IPS DF 6.9 (cell line): ENCODE measurements around the gene APOL1.
"Not testable (repeated sequence)": the region's sequence is repeated elsewhere in the genome, so short reads cannot be mapped to it uniquely, and the experiment has no call there.

Experiments
- DNase-seq: peaks from one replicate; pipeline ENCODE4 v3.0.0-alpha.2; 2013; ENCODE audit warnings: low read depth, low spot score
- H3K27ac ChIP-seq: one replicate; pipeline ENCODE4 v1.5.1; 2013; ENCODE audit warnings: low read length, control low read depth
- H3K27me3 ChIP-seq: 2 replicates; pipeline ENCODE4 v1.6.1; 2013; ENCODE audit warnings: mild to moderate bottlenecking, low read length; ENCODE audit not compliant: control insufficient read depth, insufficient read depth
- H3K36me3 ChIP-seq: 2 replicates; pipeline ENCODE4 v1.6.1; 2013; ENCODE audit warnings: low read length; ENCODE audit not compliant: control insufficient read depth, insufficient read depth
- H3K4me1 ChIP-seq: 2 replicates; pipeline ENCODE4 v1.6.1; 2013; ENCODE audit warnings: low read length; ENCODE audit not compliant: control insufficient read depth, insufficient read depth
- H3K4me3 ChIP-seq: 2 replicates; pipeline ENCODE4 v1.5.1; 2013; ENCODE audit warnings: mild to moderate bottlenecking, low read length
- H3K9me3 ChIP-seq: 2 replicates; pipeline ENCODE4 v1.6.1; 2013; ENCODE audit warnings: low read length, inconsistent platforms; ENCODE audit not compliant: control insufficient read depth, insufficient read depth
- WGBS: extraction: QIAGEN DNeasy Blood & Tissue Kit; methylation state at CpG from one replicate; pipeline ENCODE4 v1.1.7; 2013; ENCODE audit warnings: mixed read lengths, missing lambda C conversion rate; ENCODE audit not compliant: insufficient read length, insufficient coverage; 5-methylcytosine and 5-hydroxymethylcytosine counted together

APOL1 gene

GRCh38 chr22:36225333-36225922 is 27.5 kb upstream of the APOL1 start:
- no CpG with 5 or more reads among the region's 9 CpGs for WGBS
- Histone ChIP-seq H3K4me3 (no peak overlapping the region), H3K36me3 (no peaks in the 10 kb centered on the region), H3K4me1 (no peaks in the 10 kb centered on the region; the same call in 1 of the 2 replicates), H3K27me3 (no peaks in the 10 kb centered on the region), H3K27ac (no peak overlapping the region), H3K9me3 (no peaks in the 10 kb centered on the region)
- no peak for DNase-seq

DNA sequence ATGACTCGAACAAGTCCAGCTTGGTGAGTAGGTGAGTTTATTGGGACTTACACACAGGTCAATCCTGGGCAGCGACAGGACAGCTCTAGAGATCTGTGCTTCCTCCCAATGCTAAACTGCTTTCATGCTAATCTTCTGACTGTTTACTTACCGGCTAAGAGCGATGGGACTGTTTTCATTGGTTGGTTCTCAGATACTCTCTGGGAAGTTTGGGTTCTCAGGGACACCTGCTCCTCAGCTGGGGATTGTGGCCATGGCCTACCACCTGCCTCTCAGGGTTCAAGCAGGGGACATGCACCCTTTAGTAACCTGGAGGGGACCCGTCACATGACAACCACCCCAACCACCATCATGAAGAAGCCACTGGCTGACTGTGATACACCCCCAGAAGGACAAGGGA is 26.7 kb upstream of the APOL1 start:
- Histone ChIP-seq H3K4me3 (no peak overlapping the region), H3K4me1 (no peaks in the 10 kb centered on the region; the same call in 1 of the 2 replicates), H3K36me3 (no peaks in the 10 kb centered on the region), H3K27ac (no peak overlapping the region), H3K9me3 (no peaks in the 10 kb centered on the region), H3K27me3 (no peaks in the 10 kb centered on the region)
- WGBS, result no CpG with 5 or more reads among the region's 5 CpGs
- no peak for DNase-seq

DNA sequence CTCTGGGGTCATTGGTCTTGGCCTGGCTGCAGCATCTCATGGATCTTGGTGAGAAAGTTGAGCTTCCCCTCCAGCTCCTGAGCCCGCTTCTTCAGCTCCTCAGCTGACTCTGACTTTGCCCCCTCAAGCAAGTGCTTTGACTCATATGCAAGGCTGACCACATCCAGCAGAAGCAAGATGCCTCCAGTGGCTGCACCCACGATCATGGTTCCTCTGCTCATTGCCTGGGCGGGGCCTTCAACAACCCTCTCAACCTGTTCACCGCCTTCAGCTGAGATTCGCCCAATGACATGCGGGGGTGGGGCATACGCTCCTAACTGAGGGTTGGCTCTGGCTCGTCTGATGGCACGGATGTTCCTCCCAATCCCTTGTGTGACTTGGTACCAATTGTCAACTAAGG is 25.5 kb upstream of the APOL1 start:
- no CpG with 5 or more reads among the region's 9 CpGs for WGBS
- Histone ChIP-seq H3K27ac (no peak overlapping the region), H3K27me3 (no peaks in the 10 kb centered on the region), H3K4me1 (no peaks in the 10 kb centered on the region; the same call in 1 of the 2 replicates), H3K4me3 (no peak overlapping the region), H3K9me3 (no peaks in the 10 kb centered on the region), H3K36me3 (no peaks in the 10 kb centered on the region)
- DNase-seq, result no peak

DNA sequence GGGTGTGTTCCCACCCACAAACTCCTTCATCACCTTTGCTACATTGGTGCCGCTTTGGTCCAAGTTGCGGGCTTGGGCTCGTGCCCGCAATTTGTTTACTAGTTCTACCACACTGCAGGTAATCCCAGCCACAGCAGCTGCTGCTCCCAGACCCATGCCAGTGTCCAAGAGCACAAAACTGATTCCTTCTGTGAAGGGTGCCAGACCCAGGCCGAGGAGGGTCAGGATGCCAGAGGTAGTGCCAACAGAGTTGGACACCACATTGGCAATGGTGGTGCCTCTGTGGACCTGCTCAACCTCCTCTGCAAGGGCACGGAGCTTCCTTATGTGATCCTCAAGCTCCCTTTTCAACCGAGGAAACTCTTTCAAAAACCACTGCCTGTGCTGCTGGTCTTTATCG is 25.1 kb upstream of the APOL1 start:
- Histone ChIP-seq H3K27ac (no peak overlapping the region), H3K36me3 (0 out of 2 replicates have a peak, but pooled peaks cover 2% of the 10 kb centered on the region), H3K4me1 (no peaks in the 10 kb centered on the region; the same call in 1 of the 2 replicates), H3K4me3 (no peak overlapping the region), H3K9me3 (no peaks in the 10 kb centered on the region), H3K27me3 (no peaks in the 10 kb centered on the region)
- no peak for DNase-seq
- no CpG with 5 or more reads among the region's 8 CpGs for WGBS

GRCh38 chr22:36228369-36228768 is 24.6 kb upstream of the APOL1 start:
- not testable (repeated sequence) for H3K27me3 ChIP-seq, H3K27ac ChIP-seq, H3K4me1 ChIP-seq, DNase-seq, H3K36me3 ChIP-seq, H3K4me3 ChIP-seq, H3K9me3 ChIP-seq
- no CpG with 5 or more reads among the region's 1 CpG for WGBS

GRCh38 chr22:36228944-36229343 is 24.0 kb upstream of the APOL1 start:
- WGBS, result no CpG with 5 or more reads among the region's 7 CpGs
- Histone ChIP-seq H3K27me3 (no peaks in the 10 kb centered on the region), H3K4me1 (no peaks in the 10 kb centered on the region), H3K9me3 (no peaks in the 10 kb centered on the region), H3K27ac (no peak overlapping the region), H3K36me3 (0 out of 2 replicates have a peak, but pooled peaks cover 5% of the 10 kb centered on the region), H3K4me3 (no peak overlapping the region)
- no peak for DNase-seq

- not testable (repeated sequence) for H3K36me3 ChIP-seq
These were observed 23.3 kb upstream of the APOL1 start for GRCh38 chr22:36229649-36230048.

DNA sequence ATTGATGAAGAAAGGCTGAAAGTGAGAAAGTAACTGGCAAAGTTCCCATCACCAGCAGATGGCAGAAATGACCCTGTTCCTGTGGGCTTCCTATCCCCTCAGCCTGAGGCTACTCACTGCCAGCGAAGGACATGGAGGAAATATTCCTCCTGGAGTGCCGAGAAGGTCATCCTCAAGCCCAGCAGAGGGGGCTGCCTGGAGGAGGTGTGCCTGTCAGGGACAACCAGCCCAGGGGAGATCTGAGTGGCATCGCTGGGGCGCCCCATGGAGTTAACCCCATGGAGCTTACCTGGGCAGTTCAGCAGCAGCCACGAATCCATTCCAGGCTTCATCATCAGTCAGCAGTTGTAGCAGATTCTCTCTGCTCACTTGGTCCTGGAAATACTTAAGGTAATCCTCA is 21.9 kb upstream of the APOL1 start:
- not testable (repeated sequence) for DNase-seq, H3K4me1 ChIP-seq, H3K27me3 ChIP-seq, H3K36me3 ChIP-seq, H3K4me3 ChIP-seq, H3K27ac ChIP-seq, H3K9me3 ChIP-seq
- no CpG with 5 or more reads among the region's 5 CpGs for WGBS

More at GRCh38 chr22:36229649-36230048, 23.3 kb upstream of the APOL1 start:
- H3K27ac ChIP-seq, H3K27me3 ChIP-seq, H3K4me1 ChIP-seq, H3K4me3 ChIP-seq, DNase-seq, H3K9me3 ChIP-seq: not testable (repeated sequence)
- WGBS, result no CpG with 5 or more reads among the region's 3 CpGs

DNA sequence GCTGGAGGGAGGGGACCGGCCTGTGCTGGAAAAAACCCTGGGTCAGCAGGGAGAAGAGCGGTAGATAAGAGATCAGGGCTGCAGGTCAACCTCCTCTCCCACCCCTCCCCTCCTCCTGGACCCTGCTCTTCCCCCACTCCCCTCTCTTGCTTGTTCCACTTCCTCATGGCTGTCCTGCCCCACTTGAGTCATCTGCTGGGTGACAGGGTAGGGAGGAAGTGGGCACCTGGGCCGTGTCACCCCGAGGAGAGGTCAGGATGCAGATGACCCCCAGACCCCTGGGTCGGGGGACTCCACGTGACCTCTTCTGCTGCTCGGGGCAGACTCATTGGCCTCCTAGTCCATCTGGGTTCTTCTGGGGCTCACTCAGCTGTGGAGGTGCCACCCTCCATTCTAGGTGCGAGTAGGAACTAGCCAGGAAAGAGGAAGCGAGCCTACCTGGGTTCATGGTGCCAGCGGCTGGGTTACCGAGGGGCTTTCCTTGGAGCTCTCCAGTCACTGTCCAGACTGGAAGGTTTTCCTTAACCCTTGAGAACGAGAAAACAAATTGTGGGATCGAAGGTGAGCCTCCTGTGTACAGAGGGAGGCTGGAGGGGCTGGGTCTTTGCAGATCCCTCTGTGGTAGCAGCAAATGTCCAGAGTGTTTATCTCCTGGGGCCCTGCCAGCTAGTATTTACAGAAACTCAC is 20.1 kb upstream of the APOL1 start:
- Histone ChIP-seq H3K27ac (no peak overlapping the region), H3K36me3 (0 out of 2 replicates have a peak, but pooled peaks cover 5% of the 10 kb centered on the region), H3K27me3 (no peaks in the 10 kb centered on the region), H3K4me1 (no peaks in the 10 kb centered on the region), H3K4me3 (no peak overlapping the region), H3K9me3 (no peaks in the 10 kb centered on the region)
- no CpG with 5 or more reads among the region's 13 CpGs for WGBS
- DNase-seq, result no peak

DNA sequence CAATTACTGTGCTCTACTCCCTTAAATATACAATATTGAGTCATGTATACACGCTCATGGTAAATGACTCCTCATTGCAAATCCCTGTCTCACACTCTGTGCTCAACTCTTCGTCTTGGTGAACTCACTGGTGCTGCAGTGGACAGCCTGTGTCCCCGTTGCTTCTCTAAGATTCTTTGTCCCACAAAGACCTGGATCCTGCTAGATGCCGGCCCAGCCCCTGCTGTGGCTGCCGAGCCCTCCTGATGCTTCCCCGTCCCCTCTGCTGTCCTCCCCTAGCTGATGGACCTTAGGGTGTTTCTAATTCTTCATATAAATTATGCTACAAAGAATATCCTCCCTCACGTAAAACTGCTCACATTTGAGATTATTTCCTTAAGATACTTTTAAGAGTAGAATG is 19.1 kb upstream of the APOL1 start:
- Histone ChIP-seq H3K9me3 (no peaks in the 10 kb centered on the region), H3K4me3 (no peak overlapping the region), H3K4me1 (no peaks in the 10 kb centered on the region; the same call in 1 of the 2 replicates), H3K27me3 (no peaks in the 10 kb centered on the region), H3K36me3 (0 out of 2 replicates have a peak, but pooled peaks cover 5% of the 10 kb centered on the region), H3K27ac (no peak overlapping the region)
- WGBS, result no CpG with 5 or more reads among the region's 7 CpGs
- no peak for DNase-seq

GRCh38 chr22:36234213-36234612 is 18.7 kb upstream of the APOL1 start:
- no CpG with 5 or more reads among the region's 2 CpGs for WGBS
- Histone ChIP-seq H3K27ac (no peak overlapping the region), H3K27me3 (no peaks in the 10 kb centered on the region), H3K4me3 (no peak overlapping the region), H3K4me1 (no peaks in the 10 kb centered on the region; the same call in 1 of the 2 replicates), H3K36me3 (0 out of 2 replicates have a peak, but pooled peaks cover 5% of the 10 kb centered on the region), H3K9me3 (no peaks in the 10 kb centered on the region)
- no peak for DNase-seq
